ENCODE data around the gene SEMA3D. TPM values are rescaled to one million over a fixed set of nuclear protein-coding genes. Genes with fewer than 3 reads are reported as not detected.

Gene SEMA3D
- total RNA-seq, 4 donors from 2014 or later, result 4.8 to 12.7 (median 9.8) TPM

DNA sequence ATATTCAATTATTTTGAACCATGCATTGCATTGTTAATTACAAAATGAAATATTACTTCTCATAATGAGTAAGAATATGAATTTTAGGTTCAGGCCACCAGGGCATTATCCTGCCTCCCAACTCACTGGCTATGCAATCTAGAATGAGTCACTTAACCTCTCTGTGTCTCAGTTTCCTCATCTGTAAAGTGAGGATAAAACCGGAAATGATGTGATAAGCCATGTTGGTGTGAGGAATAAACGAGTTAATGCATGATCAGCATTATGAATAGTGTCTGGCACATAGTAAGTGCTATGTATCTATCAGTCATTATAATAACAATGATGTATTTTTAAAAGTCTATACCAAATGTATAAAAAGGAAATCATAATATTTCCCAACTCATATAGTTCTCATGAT is 85.5 kb downstream of the SEMA3D start:
- Histone ChIP-seq H3K4me3 (no peak overlapping the region), H3K9me3 (no peaks in the 10 kb centered on the region), H3K27ac (no peak overlapping the region), H3K36me3 (no peaks in the 10 kb centered on the region), H3K27me3 (no peaks in the 10 kb centered on the region), H3K4me1 (peaks cover 0 to 29% (median 5%) of the 10 kb centered on the region in 4 donors)
- 87 to 97% methylated on average over 2 of the region's 2 CpGs for WGBS, 2 donors
- TF ChIP-seq EP300 (IDR thresholded peaks at IDR 0.05) (no peak), POLR2A (IDR thresholded peaks at IDR 0.05) (no peak)
- TF ChIP-seq, protein P1, sequence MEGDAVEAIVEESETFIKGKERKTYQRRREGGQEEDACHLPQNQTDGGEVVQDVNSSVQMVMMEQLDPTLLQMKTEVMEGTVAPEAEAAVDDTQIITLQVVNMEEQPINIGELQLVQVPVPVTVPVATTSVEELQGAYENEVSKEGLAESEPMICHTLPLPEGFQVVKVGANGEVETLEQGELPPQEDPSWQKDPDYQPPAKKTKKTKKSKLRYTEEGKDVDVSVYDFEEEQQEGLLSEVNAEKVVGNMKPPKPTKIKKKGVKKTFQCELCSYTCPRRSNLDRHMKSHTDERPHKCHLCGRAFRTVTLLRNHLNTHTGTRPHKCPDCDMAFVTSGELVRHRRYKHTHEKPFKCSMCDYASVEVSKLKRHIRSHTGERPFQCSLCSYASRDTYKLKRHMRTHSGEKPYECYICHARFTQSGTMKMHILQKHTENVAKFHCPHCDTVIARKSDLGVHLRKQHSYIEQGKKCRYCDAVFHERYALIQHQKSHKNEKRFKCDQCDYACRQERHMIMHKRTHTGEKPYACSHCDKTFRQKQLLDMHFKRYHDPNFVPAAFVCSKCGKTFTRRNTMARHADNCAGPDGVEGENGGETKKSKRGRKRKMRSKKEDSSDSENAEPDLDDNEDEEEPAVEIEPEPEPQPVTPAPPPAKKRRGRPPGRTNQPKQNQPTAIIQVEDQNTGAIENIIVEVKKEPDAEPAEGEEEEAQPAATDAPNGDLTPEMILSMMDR (IDR thresholded peaks at IDR 0.05), result no peak
- DNase-seq (ENCODE audit: low spot score in 2 of 2), result no peak

GRCh38 chr7:85097844-85098243 is 89.0 kb downstream of the SEMA3D start:
- WGBS, 2 donors, result 48 to 87% methylated on average over 1 of the region's 1 CpG

GRCh38 chr7:85095806-85096205 is 91.0 kb downstream of the SEMA3D start:
- no peaks in the 10 kb centered on the region for H3K36me3 ChIP-seq
- H3K9me3 ChIP-seq, result no peaks in the 10 kb centered on the region
- no peaks in the 10 kb centered on the region for H3K27me3 ChIP-seq
- H3K4me1 ChIP-seq, result peaks cover 0 to 12% (median 0%) of the 10 kb centered on the region in 4 donors
- TF ChIP-seq, protein P1 (IDR thresholded peaks at IDR 0.05), result no peak
- TF ChIP-seq EP300 (IDR thresholded peaks at IDR 0.05) (no peak), POLR2A (IDR thresholded peaks at IDR 0.05) (no peak)
- 49 to 55% methylated on average over 2 of the region's 2 CpGs for WGBS, 2 donors
- no peak for DNase-seq (ENCODE audit: low spot score in 2 of 2)
- no peak overlapping the region for H3K4me3 ChIP-seq
- H3K27ac ChIP-seq, result no peak overlapping the region

More at GRCh38 chr7:85097844-85098243, 89.0 kb downstream of the SEMA3D start:
- peaks cover 0 to 17% (median 0%) of the 10 kb centered on the region in 4 donors for H3K4me1 ChIP-seq
- H3K4me3 ChIP-seq, result no peak overlapping the region
- no peaks in the 10 kb centered on the region for H3K36me3 ChIP-seq
- DNase-seq (ENCODE audit: low spot score in 2 of 2), result no peak
- no peak overlapping the region for H3K27ac ChIP-seq
- H3K27me3 ChIP-seq, result no peaks in the 10 kb centered on the region
- no peaks in the 10 kb centered on the region for H3K9me3 ChIP-seq
- TF ChIP-seq EP300 (IDR thresholded peaks at IDR 0.05) (no peak), POLR2A (IDR thresholded peaks at IDR 0.05) (no peak)
- TF ChIP-seq, protein P1 (IDR thresholded peaks at IDR 0.05), result no peak

- no peak for DNase-seq (ENCODE audit: low spot score in 2 of 2)
- H3K9me3 ChIP-seq, result no peaks in the 10 kb centered on the region
- no peak overlapping the region for H3K27ac ChIP-seq
- no peaks in the 10 kb centered on the region for H3K27me3 ChIP-seq
- no peaks in the 10 kb centered on the region for H3K36me3 ChIP-seq
- H3K4me3 ChIP-seq, result no peak overlapping the region
- 20 to 23% methylated on average over 2 of the region's 2 CpGs for WGBS, 2 donors
- peaks cover 0 to 12% (median 0%) of the 10 kb centered on the region in 4 donors for H3K4me1 ChIP-seq
- TF ChIP-seq EP300 (IDR thresholded peaks at IDR 0.05) (no peak), POLR2A (IDR thresholded peaks at IDR 0.05) (no peak)
- TF ChIP-seq, protein P1 (IDR thresholded peaks at IDR 0.05), result no peak
Observed at GRCh38 chr7:85095366-85095765, 91.5 kb downstream of the SEMA3D start.

DNA sequence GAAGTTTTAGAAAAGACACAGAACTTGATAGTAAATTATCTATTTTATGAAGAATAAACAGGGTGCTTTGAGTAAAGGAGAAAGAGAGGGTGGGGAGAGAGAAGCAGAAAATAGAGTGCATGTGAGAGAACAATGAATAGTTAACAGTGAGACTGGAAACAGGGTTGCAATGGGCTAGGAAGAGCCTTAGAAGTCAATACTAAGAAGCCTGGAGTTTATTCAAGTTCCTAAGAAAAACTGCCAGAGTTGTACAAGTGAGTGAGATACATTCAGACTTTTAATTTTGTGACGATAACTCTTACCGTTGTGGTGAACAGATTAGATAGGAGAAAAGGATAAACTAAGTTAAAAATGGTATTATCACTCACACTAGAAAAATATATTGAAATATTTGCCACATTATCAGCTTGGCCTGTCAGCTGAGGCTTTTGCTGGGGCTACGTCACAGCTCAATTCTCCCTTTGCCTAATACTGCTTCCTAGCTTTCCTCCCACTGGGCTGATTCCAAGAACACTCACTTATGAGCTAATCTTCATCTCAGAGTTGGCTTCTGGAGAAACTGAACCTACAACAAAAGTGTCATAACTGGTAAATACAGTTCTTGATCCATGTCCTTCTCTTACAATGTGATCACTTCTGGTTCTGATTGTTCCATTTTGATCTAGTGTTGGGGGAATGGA is 92.7 kb downstream of the SEMA3D start:
- Histone ChIP-seq H3K9me3 (no peaks in the 10 kb centered on the region), H3K27ac (peak overlapping the region in 1 of 4 donors; percentile 27), H3K36me3 (no peaks in the 10 kb centered on the region), H3K4me1 (peaks cover 0 to 12% (median 0%) of the 10 kb centered on the region in 4 donors), H3K27me3 (no peaks in the 10 kb centered on the region), H3K4me3 (no peak overlapping the region)
- TF ChIP-seq POLR2A (IDR thresholded peaks at IDR 0.05) (no peak), EP300 (IDR thresholded peaks at IDR 0.05) (peak in 1 of 2 donors; percentile 24)
- DNase-seq (ENCODE audit: low spot score in 2 of 2), result peak in 1 of 2 donors; percentile 50
- WGBS, 2 donors, result 61 to 64% methylated on average over 3 of the region's 3 CpGs

Data from tibial nerve (tissue), 4 donors.